ENCODE measurements around the gene SKIC8.

The SKIC8 gene

DNA sequence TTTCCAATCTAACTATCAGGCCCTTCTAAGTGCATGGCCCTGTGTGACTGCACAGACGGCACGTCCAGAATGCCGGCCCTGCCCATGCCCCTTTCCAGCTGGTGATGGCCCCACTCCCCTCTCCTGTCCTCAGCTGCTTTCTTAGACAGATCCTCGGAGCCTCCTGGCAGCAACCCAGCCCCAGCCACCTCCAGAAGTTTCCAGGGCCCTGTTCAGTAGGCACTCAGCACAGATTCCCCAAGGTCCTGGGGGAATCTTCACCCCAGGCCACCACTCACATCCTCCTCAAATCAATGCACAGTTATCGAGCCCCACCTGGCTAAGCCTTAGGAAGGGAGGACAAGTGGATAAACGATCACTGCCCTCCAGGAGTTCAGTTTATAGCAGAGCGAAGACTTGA, 39.4 kb upstream of the SKIC8 start:
- Histone ChIP-seq H3K4me1 (ENCODE audit: control insufficient read depth, insufficient read depth, low read length, poor library complexity, severe bottlenecking) (no peaks in the 10 kb centered on the region), H3K27me3 (replicated peaks; ENCODE audit: control insufficient read depth, insufficient read depth, low read length, poor library complexity, severe bottlenecking) (peaks cover 22% of the 10 kb centered on the region), H3K27ac (ENCODE audit: insufficient read depth, low read length, poor library complexity, severe bottlenecking) (no peak overlapping the region), H3K36me3 (ENCODE audit: control insufficient read depth, insufficient read depth, low read length) (no peaks in the 10 kb centered on the region), H3K9me3 (ENCODE audit: control insufficient read depth, low read length) (no peaks in the 10 kb centered on the region), H3K4me3 (ENCODE audit: insufficient read depth, low read depth, low read length, poor library complexity, severe bottlenecking) (no peak overlapping the region)
- DNase-seq = no peak

- peaks cover 6% of the 10 kb centered on the region for H3K27me3 ChIP-seq (replicated peaks; ENCODE audit: control insufficient read depth, insufficient read depth, low read length, poor library complexity, severe bottlenecking)
- no peak overlapping the region for H3K27ac ChIP-seq (ENCODE audit: insufficient read depth, low read length, poor library complexity, severe bottlenecking)
- H3K36me3 ChIP-seq (ENCODE audit: control insufficient read depth, insufficient read depth, low read length) = no peaks in the 10 kb centered on the region
- no peaks in the 10 kb centered on the region for H3K9me3 ChIP-seq (ENCODE audit: control insufficient read depth, low read length)
- DNase-seq = no peak
- H3K4me3 ChIP-seq (ENCODE audit: insufficient read depth, low read depth, low read length, poor library complexity, severe bottlenecking) = no peak overlapping the region
- H3K4me1 ChIP-seq (ENCODE audit: control insufficient read depth, insufficient read depth, low read length, poor library complexity, severe bottlenecking) = no peaks in the 10 kb centered on the region
Measured at GRCh38 chr15:78335985-78336384, 36.6 kb upstream of the SKIC8 start.

DNA sequence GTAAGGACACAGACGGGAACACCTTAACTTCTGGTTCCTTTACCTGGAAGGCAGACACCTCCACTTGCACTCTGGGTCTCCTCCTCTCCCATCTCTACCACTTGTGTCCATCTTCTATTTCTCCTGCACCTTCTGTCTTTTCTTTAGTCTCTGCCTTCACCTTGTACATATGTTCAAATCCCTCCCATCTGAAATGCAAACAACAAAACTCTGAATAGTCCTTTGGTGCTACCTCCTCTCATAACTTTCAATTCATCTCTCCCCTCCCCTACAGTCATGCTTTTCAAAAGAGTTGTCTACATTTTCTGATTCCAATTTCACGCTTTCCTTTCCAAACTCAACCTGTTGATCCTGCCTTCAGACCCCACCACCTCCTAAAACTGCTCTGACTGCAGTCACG, 35.4 kb upstream of the SKIC8 start:
- H3K27ac ChIP-seq (ENCODE audit: insufficient read depth, low read length, poor library complexity, severe bottlenecking) = no peak overlapping the region
- DNase-seq = no peak
- no peak overlapping the region for H3K4me3 ChIP-seq (ENCODE audit: insufficient read depth, low read depth, low read length, poor library complexity, severe bottlenecking)
- H3K36me3 ChIP-seq (ENCODE audit: control insufficient read depth, insufficient read depth, low read length) = no peaks in the 10 kb centered on the region
- H3K4me1 ChIP-seq (ENCODE audit: control insufficient read depth, insufficient read depth, low read length, poor library complexity, severe bottlenecking) = no peaks in the 10 kb centered on the region
- no peaks in the 10 kb centered on the region for H3K9me3 ChIP-seq (ENCODE audit: control insufficient read depth, low read length)
- no peaks in the 10 kb centered on the region for H3K27me3 ChIP-seq (replicated peaks; ENCODE audit: control insufficient read depth, insufficient read depth, low read length, poor library complexity, severe bottlenecking)

GRCh38 chr15:78329625-78330024, 30.2 kb upstream of the SKIC8 start:
- Histone ChIP-seq H3K4me1 (ENCODE audit: control insufficient read depth, insufficient read depth, low read length, poor library complexity, severe bottlenecking) (no peaks in the 10 kb centered on the region), H3K36me3 (ENCODE audit: control insufficient read depth, insufficient read depth, low read length) (no peaks in the 10 kb centered on the region), H3K9me3 (ENCODE audit: control insufficient read depth, low read length) (no peaks in the 10 kb centered on the region), H3K27me3 (replicated peaks; ENCODE audit: control insufficient read depth, insufficient read depth, low read length, poor library complexity, severe bottlenecking) (no peaks in the 10 kb centered on the region), H3K27ac (ENCODE audit: insufficient read depth, low read length, poor library complexity, severe bottlenecking) (no peak overlapping the region), H3K4me3 (ENCODE audit: insufficient read depth, low read depth, low read length, poor library complexity, severe bottlenecking) (no peak overlapping the region)
- no peak for DNase-seq

- Histone ChIP-seq H3K4me3 (ENCODE audit: insufficient read depth, low read depth, low read length, poor library complexity, severe bottlenecking) (no peak overlapping the region), H3K27me3 (replicated peaks; ENCODE audit: control insufficient read depth, insufficient read depth, low read length, poor library complexity, severe bottlenecking) (no peaks in the 10 kb centered on the region), H3K9me3 (ENCODE audit: control insufficient read depth, low read length) (no peaks in the 10 kb centered on the region), H3K36me3 (ENCODE audit: control insufficient read depth, insufficient read depth, low read length) (no peaks in the 10 kb centered on the region), H3K4me1 (ENCODE audit: control insufficient read depth, insufficient read depth, low read length, poor library complexity, severe bottlenecking) (no peaks in the 10 kb centered on the region), H3K27ac (ENCODE audit: insufficient read depth, low read length, poor library complexity, severe bottlenecking) (no peak overlapping the region)
- DNase-seq = no peak
Measured at GRCh38 chr15:78327466-78327865, 28.1 kb upstream of the SKIC8 start.

DNA sequence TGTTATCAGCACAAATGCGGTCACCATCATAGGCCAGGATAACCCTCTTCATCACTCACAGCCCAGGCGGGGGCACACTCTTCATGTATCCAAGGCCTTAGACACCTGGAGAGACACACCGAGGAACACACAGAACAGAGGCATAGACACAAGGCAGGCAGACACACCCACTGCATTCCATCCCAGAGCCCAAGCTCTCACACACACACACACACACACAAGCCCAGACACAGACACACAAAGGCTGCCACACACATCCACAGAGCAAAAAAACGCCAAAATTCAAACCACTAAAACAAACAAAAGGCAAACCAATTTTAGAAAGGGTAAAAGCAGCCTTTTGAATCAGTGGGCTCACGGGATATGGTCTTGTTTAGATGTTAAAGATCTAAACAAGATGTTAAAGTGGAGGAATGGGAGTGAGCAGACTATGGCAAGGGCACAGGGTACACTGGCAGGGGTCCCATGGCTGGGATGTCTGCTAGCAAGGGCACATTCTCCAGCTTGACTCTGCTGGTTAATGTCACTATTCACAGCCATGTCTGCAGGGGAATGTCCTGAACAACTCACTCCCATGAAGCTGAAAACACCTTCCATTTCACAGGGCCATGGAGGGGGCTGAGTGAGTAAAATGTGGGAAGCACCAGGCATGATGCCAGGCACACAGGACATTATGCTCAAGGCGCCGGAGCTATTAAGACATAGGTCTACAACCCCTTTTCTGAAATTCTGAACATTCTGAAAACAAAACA, 25.9 kb upstream of the SKIC8 start:
- Histone ChIP-seq H3K27ac (ENCODE audit: insufficient read depth, low read length, poor library complexity, severe bottlenecking) (no peak overlapping the region), H3K27me3 (replicated peaks; ENCODE audit: control insufficient read depth, insufficient read depth, low read length, poor library complexity, severe bottlenecking) (no peaks in the 10 kb centered on the region), H3K4me1 (ENCODE audit: control insufficient read depth, insufficient read depth, low read length, poor library complexity, severe bottlenecking) (no peaks in the 10 kb centered on the region), H3K4me3 (ENCODE audit: insufficient read depth, low read depth, low read length, poor library complexity, severe bottlenecking) (no peak overlapping the region), H3K36me3 (ENCODE audit: control insufficient read depth, insufficient read depth, low read length) (no peaks in the 10 kb centered on the region), H3K9me3 (ENCODE audit: control insufficient read depth, low read length) (no peaks in the 10 kb centered on the region)
- no peak for DNase-seq

GRCh38 chr15:78324144-78324543, 24.7 kb upstream of the SKIC8 start:
- H3K36me3 ChIP-seq (ENCODE audit: control insufficient read depth, insufficient read depth, low read length) = no peaks in the 10 kb centered on the region
- DNase-seq = no peak
- H3K4me3 ChIP-seq (ENCODE audit: insufficient read depth, low read depth, low read length, poor library complexity, severe bottlenecking) = no peak overlapping the region
- no peaks in the 10 kb centered on the region for H3K27me3 ChIP-seq (replicated peaks; ENCODE audit: control insufficient read depth, insufficient read depth, low read length, poor library complexity, severe bottlenecking)
- no peaks in the 10 kb centered on the region for H3K9me3 ChIP-seq (ENCODE audit: control insufficient read depth, low read length)
- H3K4me1 ChIP-seq (ENCODE audit: control insufficient read depth, insufficient read depth, low read length, poor library complexity, severe bottlenecking) = no peaks in the 10 kb centered on the region
- H3K27ac ChIP-seq (ENCODE audit: insufficient read depth, low read length, poor library complexity, severe bottlenecking) = no peak overlapping the region

DNA sequence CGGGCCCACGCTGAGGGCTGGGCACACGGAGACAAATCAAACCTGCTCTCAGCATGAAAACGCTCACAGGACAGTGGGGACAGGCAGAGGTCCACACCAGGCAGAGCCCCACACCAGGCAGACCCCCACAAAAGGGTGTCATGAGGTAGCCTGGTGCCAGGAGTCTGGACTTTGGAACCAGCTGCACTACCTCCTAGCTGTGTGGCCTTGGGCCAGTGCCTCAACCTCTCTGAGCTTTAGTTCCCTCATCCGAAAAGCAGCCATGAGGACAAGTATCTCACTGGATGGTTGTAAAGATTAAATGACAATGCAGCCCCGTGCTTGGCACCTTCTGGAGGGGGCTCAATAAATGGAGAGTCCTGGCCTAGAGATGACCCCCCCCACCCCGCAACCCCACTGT, 24.3 kb upstream of the SKIC8 start:
- Histone ChIP-seq H3K9me3 (ENCODE audit: control insufficient read depth, low read length) (no peaks in the 10 kb centered on the region), H3K27ac (ENCODE audit: insufficient read depth, low read length, poor library complexity, severe bottlenecking) (no peak overlapping the region), H3K36me3 (ENCODE audit: control insufficient read depth, insufficient read depth, low read length) (no peaks in the 10 kb centered on the region), H3K27me3 (replicated peaks; ENCODE audit: control insufficient read depth, insufficient read depth, low read length, poor library complexity, severe bottlenecking) (no peaks in the 10 kb centered on the region), H3K4me3 (ENCODE audit: insufficient read depth, low read depth, low read length, poor library complexity, severe bottlenecking) (no peak overlapping the region), H3K4me1 (ENCODE audit: control insufficient read depth, insufficient read depth, low read length, poor library complexity, severe bottlenecking) (no peaks in the 10 kb centered on the region)
- no peak for DNase-seq

DNA sequence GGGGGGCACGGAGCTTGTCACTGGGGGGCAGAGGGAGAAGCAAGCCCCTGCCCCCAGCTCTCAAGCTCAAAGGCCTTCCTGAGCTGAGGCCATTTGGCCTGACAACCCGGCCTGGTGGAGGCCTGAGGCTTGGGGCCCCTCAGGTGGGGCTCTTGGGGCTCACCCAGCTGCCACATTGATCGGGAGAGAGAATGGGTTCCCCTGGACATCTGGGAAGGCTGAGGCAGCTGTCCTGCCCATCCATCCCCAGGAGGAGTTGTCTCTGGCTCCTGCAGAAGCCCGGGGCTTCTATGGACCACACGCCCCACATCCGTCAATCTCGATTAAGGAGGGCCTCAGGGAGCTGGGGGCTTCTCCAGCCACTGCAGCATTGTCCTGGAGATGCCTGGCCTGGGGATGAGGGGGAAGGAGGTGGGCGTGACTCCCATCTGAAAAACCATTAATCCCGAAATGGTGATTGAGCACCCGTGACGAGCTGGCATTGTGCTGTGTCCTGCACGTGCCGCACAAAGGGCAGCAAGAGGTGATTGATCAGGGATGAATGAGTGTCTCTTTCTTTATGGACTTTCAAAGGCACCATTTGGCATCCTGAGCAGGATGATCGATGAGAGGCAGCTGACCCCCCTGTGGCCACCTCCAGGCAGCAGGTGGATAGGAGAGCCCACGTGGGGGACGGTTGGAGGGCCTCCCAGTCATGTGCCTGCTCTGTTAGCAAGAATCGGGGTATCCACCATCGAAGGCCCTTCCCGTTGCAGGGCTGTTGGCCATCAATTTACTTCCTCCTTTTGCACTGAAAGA, 23.5 kb upstream of the SKIC8 start:
- Histone ChIP-seq H3K36me3 (ENCODE audit: control insufficient read depth, insufficient read depth, low read length) (no peaks in the 10 kb centered on the region), H3K9me3 (ENCODE audit: control insufficient read depth, low read length) (no peaks in the 10 kb centered on the region), H3K4me1 (ENCODE audit: control insufficient read depth, insufficient read depth, low read length, poor library complexity, severe bottlenecking) (no peaks in the 10 kb centered on the region), H3K4me3 (ENCODE audit: insufficient read depth, low read depth, low read length, poor library complexity, severe bottlenecking) (no peak overlapping the region), H3K27ac (ENCODE audit: insufficient read depth, low read length, poor library complexity, severe bottlenecking) (no peak overlapping the region), H3K27me3 (replicated peaks; ENCODE audit: control insufficient read depth, insufficient read depth, low read length, poor library complexity, severe bottlenecking) (no peaks in the 10 kb centered on the region)
- no peak for DNase-seq

DNA sequence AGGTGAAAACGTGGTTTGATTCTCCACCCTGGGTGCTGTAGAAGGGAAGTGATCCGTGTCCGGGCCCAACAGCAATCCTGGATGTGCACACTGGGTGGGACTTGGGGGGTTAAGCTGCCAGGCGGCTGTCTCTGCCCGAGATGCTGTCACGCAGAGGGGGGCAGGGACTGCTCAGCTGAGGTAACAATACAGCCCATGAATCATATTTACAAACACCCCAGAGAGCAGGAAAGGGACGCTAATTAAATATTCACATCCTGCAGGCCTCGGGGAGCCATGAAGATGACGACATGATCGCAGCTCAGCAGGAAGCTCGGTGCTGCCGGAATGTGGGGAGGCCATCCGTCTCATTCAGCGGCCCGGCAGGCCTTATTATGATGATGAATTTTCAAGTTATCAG, 22.8 kb upstream of the SKIC8 start:
- no peaks in the 10 kb centered on the region for H3K4me1 ChIP-seq (ENCODE audit: control insufficient read depth, insufficient read depth, low read length, poor library complexity, severe bottlenecking)
- H3K27me3 ChIP-seq (replicated peaks; ENCODE audit: control insufficient read depth, insufficient read depth, low read length, poor library complexity, severe bottlenecking) = no peaks in the 10 kb centered on the region
- H3K36me3 ChIP-seq (ENCODE audit: control insufficient read depth, insufficient read depth, low read length) = no peaks in the 10 kb centered on the region
- H3K4me3 ChIP-seq (ENCODE audit: insufficient read depth, low read depth, low read length, poor library complexity, severe bottlenecking) = no peak overlapping the region
- DNase-seq = no peak
- H3K9me3 ChIP-seq (ENCODE audit: control insufficient read depth, low read length) = no peaks in the 10 kb centered on the region
- H3K27ac ChIP-seq (ENCODE audit: insufficient read depth, low read length, poor library complexity, severe bottlenecking) = no peak overlapping the region
